Glutamatergic neuron (in vitro differentiated cells): ENCODE results near the gene NT5C2. TPM values are rescaled to one million over a fixed set of nuclear protein-coding genes. Genes with fewer than 3 reads are reported as not detected.

Experiments
- DNase-seq: peaks from one replicate; pipeline ENCODE4 v3.0.0; 2022
- H3K27ac Mint-ChIP-seq: one replicate; pipeline ENCODE4 v1.8.0; 2020; ENCODE audit warnings: mild to moderate bottlenecking, mixed read lengths, inconsistent platforms; ENCODE audit not compliant: unreplicated experiment
- H3K27me3 Mint-ChIP-seq: one replicate; pipeline ENCODE4 v1.8.0; 2020; ENCODE audit warnings: mild to moderate bottlenecking, moderate library complexity, mixed read lengths, inconsistent platforms; ENCODE audit not compliant: unreplicated experiment
- H3K36me3 Mint-ChIP-seq: one replicate; pipeline ENCODE4 v1.8.0; 2020; ENCODE audit warnings: mild to moderate bottlenecking, mixed read lengths, inconsistent platforms; ENCODE audit not compliant: unreplicated experiment
- H3K4me1 Mint-ChIP-seq: one replicate; pipeline ENCODE4 v1.8.0; 2020; ENCODE audit warnings: mild to moderate bottlenecking, low read depth, mixed read lengths, inconsistent platforms; ENCODE audit not compliant: unreplicated experiment
- H3K4me3 Mint-ChIP-seq: one replicate; pipeline ENCODE4 v1.8.0; 2020; ENCODE audit warnings: mild to moderate bottlenecking, mixed read lengths, inconsistent platforms; ENCODE audit not compliant: unreplicated experiment
- H3K9me3 Mint-ChIP-seq: one replicate; pipeline ENCODE4 v1.8.0; 2020; ENCODE audit warnings: mild to moderate bottlenecking, moderate library complexity, mixed read lengths, inconsistent platforms; ENCODE audit not compliant: unreplicated experiment
- CTCF ChIP-seq: fragments of 200-600 bp; sonication (generic); IDR thresholded peaks from one replicate; pipeline ENCODE4 v1.5.0; 2021; ENCODE audit not compliant: partially characterized antibody, unreplicated experiment
- total RNA-seq: library from RNA; stranded (reverse); fragmentation: NEBNext Ultra II Directional; extraction: Animal tissue kit (Norgen Biotek cat#: 25700); gene quantifications from one replicate; pipeline ENCODE4 v1.2.1, GENCODE V29; 2021; ENCODE audit not compliant: unreplicated experiment

The NT5C2 gene
- total RNA-seq, 1 donor from 2014 or later = 68.5 TPM

DNA sequence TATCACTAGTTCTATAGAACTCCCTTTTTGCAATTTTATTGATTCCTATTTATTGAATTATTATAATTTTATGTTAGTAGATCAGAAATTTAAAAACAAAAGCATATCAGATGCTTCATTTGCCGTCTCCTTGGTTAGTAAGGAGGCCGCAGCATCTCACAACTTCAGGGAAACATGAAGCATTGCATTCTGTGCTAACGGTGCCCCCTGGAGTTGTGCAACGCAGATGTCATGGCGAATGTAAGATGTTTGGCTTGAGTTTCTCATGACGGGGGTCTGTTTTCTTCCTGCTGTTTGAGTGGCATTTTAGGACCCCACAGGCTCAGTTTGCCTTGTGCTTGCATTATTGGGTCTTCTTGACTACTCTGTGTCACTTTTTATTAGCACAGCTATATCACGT lies 150.2 kb downstream of the NT5C2 start:
- Mint-ChIP-seq H3K27ac (no peak overlapping the region), H3K4me3 (no peak overlapping the region), H3K27me3 (no peaks in the 10 kb centered on the region), H3K9me3 (no peaks in the 10 kb centered on the region), H3K36me3 (no peaks in the 10 kb centered on the region), H3K4me1 (no peaks in the 10 kb centered on the region)
- no peak for DNase-seq
- no peak for TF ChIP-seq CTCF

GRCh38 chr10:103042129-103042528 lies 150.9 kb downstream of the NT5C2 start:
- DNase-seq = no peak
- Mint-ChIP-seq H3K9me3 (no peaks in the 10 kb centered on the region), H3K27ac (no peak overlapping the region), H3K4me3 (no peak overlapping the region), H3K27me3 (no peaks in the 10 kb centered on the region), H3K4me1 (no peaks in the 10 kb centered on the region), H3K36me3 (no peaks in the 10 kb centered on the region)
- TF ChIP-seq CTCF = no peak

GRCh38 chr10:103041391-103041790 lies 151.7 kb downstream of the NT5C2 start:
- H3K36me3 Mint-ChIP-seq = no peaks in the 10 kb centered on the region
- H3K27me3 Mint-ChIP-seq = no peaks in the 10 kb centered on the region
- H3K4me3 Mint-ChIP-seq = no peak overlapping the region
- no peaks in the 10 kb centered on the region for H3K4me1 Mint-ChIP-seq
- DNase-seq = no peak
- H3K27ac Mint-ChIP-seq = no peak overlapping the region
- no peaks in the 10 kb centered on the region for H3K9me3 Mint-ChIP-seq
- TF ChIP-seq CTCF = no peak

GRCh38 chr10:103040418-103040817 lies 152.7 kb downstream of the NT5C2 start:
- Mint-ChIP-seq H3K4me1 (no peaks in the 10 kb centered on the region), H3K9me3 (no peaks in the 10 kb centered on the region), H3K4me3 (no peak overlapping the region), H3K27ac (no peak overlapping the region), H3K27me3 (no peaks in the 10 kb centered on the region), H3K36me3 (no peaks in the 10 kb centered on the region)
- no peak for DNase-seq
- no peak for TF ChIP-seq CTCF

GRCh38 chr10:103038570-103038969 lies 154.5 kb downstream of the NT5C2 start:
- Mint-ChIP-seq H3K4me1 (no peaks in the 10 kb centered on the region), H3K27ac (no peak overlapping the region), H3K27me3 (no peaks in the 10 kb centered on the region), H3K9me3 (no peaks in the 10 kb centered on the region), H3K4me3 (no peak overlapping the region), H3K36me3 (no peaks in the 10 kb centered on the region)
- TF ChIP-seq CTCF = no peak
- no peak for DNase-seq

Other genes with a start within 250 kb of the NT5C2 start
- gene RPEL1, start 52.6 kb upstream of the NT5C2 start, total RNA-seq = not detected
- gene INA, start 83.9 kb upstream of the NT5C2 start, total RNA-seq = 625 TPM
- 7.4 TPM for gene PCGF6, start 157.9 kb upstream of the NT5C2 start, total RNA-seq
- gene TAF5, start 174.7 kb upstream of the NT5C2 start, total RNA-seq = 6.9 TPM
- 330 TPM for gene ATP5MK, start 203.2 kb upstream of the NT5C2 start, total RNA-seq
- gene PDCD11, start 203.4 kb upstream of the NT5C2 start, total RNA-seq = 73.2 TPM